Measurements from ENCODE around the gene THSD4.

DNA sequence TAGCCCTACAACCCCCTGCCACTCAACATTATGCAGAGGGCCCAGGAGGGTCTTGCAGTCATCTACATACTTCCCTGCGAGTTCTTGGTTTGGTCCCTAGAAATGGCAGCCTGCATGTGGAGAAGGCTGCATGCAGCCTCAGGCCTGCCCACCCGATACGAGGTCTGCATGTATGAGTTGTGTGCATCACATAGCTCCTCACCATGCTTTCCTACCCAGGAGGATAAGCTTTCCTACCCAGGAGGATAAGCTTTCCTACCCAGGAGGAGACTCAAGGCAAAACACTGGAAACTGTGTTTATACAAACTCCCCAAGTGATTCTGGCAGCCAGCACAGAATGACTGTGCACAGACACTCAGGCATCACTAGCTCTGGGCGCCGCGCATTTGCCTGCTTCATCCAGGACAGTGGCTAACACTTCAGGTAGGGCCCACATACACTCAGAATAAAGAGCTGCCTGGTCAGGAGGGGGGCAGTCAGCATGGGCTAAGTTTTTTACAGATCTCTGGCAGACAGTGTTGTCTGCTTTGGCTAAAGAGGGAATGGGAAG, 187.7 kb downstream of the THSD4 start:
- TF ChIP-seq POLR2A (IDR thresholded peaks at IDR 0.05; ENCODE audit: low read depth, low read length) (no peak), POLR2AphosphoS5 (IDR thresholded peaks at IDR 0.05; ENCODE audit: low read depth, low read length) (no peak)
